ENCODE measurements around the gene WWOX.

- TF ChIP-seq, protein P1, sequence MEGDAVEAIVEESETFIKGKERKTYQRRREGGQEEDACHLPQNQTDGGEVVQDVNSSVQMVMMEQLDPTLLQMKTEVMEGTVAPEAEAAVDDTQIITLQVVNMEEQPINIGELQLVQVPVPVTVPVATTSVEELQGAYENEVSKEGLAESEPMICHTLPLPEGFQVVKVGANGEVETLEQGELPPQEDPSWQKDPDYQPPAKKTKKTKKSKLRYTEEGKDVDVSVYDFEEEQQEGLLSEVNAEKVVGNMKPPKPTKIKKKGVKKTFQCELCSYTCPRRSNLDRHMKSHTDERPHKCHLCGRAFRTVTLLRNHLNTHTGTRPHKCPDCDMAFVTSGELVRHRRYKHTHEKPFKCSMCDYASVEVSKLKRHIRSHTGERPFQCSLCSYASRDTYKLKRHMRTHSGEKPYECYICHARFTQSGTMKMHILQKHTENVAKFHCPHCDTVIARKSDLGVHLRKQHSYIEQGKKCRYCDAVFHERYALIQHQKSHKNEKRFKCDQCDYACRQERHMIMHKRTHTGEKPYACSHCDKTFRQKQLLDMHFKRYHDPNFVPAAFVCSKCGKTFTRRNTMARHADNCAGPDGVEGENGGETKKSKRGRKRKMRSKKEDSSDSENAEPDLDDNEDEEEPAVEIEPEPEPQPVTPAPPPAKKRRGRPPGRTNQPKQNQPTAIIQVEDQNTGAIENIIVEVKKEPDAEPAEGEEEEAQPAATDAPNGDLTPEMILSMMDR (IDR thresholded peaks at IDR 0.05), result no peak
- TF ChIP-seq POLR2A (IDR thresholded peaks at IDR 0.05), result no peak
These were observed 967.1 kb downstream of the WWOX start for GRCh38 chr16:79066561-79066960.
